GM21423 (cell line): ENCODE data around the gene PPFIA2.
A peak's percentile ranks its signal among the peaks of the same experiment; 100 is the strongest.

Source experiments
- ATAC-seq: cut with Tn5 transposase; IDR thresholded peaks from one replicate; pipeline ENCODE4 v1.9.1; 2021; ENCODE audit warnings: mild to moderate bottlenecking, moderate library complexity; ENCODE audit not compliant: unreplicated experiment

The PPFIA2 gene

DNA sequence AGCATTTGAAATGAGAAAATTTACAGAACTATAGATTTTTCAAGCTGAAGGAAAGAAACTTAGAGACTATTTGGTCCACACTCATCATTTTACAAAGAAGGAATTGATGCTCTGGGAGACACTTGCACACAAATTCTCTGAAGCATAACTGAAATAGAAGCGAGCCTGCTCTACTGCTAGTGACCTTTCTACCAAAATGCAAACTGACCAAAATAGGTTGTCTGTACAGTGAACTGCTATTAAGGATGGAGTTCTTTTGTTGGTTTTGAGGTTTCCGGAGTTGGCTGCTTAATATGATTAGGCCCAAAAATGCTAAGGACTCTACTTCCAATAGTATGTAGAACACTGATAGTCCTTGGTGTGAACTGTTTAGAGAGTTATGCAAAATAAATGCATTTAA, 194.9 kb downstream of the PPFIA2 start:
- no peak for ATAC-seq

DNA sequence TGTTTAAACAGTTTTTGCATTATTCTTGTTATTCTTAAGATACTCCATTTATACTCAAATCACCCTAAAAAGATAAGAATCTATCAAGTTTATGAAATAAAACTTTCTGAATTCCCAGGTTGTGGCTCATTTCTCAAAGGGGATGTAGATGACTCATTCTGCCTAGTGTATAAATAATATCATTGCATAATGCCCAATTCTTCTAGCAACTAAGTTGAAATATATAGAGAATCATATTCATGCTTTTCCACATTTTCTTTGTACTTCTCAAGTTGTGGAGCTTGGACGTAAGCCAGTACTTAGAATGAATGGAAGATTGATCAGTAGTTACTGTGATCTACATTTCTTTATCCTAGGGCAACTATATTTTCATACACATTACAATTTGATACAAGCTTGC, 201.1 kb downstream of the PPFIA2 start:
- ATAC-seq = no peak

DNA sequence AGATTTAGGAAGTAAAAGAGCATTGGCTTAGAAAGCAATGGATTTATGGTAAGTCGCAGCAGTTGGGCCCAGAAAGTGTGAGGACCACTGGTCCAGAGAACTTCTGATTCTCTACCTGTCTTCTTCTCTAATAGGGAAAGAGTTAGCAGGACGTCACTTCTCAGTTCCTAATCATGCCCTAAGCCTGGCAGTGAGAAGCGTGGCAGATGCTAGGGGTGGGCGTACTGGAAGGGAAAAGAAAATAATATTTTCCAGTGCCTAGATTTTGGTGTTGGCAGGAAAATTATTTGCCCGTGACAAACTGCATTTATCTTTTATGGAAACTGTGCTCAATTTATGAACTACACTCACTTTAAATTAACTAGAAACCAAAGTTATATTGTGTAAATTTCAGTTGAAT, 212.3 kb downstream of the PPFIA2 start:
- ATAC-seq = no peak

DNA sequence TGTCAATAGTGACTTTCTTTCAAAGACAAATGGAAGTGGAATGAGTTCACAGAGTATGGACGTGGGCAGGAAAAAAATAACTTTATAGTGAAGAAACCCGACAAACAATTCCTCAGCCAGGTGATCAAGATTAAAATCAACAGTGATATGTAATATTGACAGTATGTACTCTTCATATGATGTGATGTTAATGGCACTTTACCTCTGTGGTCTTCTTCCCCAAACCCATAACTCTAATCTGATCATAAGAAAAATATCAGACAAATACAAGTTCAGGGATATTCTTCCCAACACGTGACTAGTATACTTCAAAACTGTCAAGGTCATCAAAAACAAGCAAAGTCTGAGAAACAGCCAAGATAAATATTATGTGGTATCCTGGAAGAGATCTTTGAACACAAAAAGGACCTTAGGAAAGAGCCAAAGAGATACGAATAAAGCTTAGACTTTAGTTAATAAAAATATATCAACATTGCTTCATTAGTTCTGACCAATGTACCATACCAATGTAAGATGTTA, 215.5 kb downstream of the PPFIA2 start:
- no peak for ATAC-seq

DNA sequence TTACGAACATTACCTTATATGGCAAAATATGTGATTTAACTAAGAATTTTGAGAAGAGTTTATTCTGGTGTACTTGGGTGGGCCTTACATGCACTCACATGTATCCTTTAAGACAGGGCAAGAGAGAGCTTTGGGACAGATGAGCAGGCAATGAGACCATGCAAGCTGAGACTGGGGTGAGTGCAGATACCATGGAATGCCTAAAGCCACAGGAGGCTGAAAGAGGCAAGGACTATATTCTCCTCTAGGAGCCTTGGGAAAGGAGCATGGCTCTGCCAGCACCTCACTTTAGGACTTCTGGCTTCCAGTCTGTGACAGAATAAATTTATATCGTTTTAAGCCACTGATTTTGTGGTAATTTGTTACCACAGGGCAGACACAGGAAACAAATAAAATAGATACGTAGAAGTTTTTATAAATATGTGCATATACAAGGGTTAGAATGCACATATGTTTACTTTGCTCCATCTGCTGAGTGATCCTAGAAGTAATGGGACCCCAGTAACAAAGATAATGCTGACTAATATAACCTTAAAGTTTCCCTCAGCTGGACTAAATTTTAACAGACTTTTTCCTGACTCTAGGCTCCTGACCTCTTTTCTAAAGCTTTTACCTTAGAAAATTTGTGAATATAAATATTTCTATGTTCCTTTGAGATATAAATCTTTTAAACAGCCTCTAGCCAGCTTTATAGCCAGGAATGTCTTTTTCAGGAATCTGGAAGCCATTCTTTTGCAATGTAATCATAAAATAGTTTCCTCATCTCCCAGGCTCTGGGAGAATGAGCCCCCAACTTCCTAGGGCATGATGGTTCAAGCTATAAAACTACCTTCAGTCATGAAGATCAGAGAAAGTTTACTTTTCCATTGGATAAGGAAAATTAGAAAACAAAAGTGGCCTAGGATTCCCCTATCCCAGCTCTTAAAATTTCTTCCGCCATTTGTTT, 216.8 kb downstream of the PPFIA2 start:
- no peak for ATAC-seq

DNA sequence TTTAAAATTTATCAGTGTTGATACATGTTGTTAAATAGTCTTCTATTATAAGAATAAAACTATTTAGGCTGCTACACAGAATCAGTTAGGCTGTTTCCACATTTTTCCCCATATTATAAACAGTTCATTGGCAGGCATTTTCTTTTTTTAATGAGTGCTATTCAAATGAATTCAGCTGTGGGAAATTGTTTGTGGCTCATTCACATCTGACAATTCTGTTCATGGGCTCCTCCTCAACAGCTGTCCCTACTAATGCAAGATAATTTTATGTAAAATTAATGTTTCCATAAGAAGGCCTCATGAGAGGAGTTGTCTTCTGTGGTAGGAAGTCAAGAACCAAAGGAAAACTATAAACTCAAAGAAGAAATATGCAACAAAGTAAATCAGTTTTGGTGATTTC, 218.0 kb downstream of the PPFIA2 start:
- ATAC-seq = no peak

DNA sequence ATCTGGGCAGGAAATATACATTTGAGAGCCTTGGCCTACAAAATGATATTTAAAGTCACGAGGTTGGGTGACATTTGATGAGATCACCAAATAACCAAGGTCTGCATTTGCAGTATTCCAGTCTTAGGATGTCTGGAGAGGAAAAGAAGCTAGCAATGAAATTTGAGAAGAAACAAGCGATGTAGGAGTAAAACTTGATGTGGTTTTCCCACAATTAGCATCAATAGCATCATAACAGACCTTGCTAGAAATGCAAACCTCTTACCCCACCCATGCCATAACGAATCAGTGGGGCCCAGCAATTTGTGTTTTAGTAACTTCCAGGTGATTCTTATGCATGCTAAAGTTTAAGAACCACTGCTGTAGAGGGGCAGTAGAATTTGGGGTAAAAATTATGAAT, 219.9 kb downstream of the PPFIA2 start:
- no peak for ATAC-seq

DNA sequence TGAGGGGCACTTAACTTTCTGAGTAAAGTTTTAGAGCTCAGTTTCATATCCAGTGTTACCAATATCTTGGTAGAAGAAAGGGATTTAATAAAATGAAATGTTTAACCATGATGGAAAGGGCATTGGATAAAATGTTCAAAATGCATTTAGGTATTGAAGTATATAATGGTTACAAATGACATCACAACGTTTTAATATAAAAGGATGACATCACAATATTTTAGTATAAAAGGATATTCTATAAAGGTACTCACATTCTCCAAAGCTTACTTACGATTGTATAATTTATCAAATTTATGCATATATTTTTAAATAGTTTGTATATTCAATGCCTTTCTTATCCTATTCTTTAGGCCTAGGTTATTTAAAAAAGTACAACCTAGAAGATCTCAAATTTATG, 226.1 kb downstream of the PPFIA2 start:
- ATAC-seq = no peak

DNA sequence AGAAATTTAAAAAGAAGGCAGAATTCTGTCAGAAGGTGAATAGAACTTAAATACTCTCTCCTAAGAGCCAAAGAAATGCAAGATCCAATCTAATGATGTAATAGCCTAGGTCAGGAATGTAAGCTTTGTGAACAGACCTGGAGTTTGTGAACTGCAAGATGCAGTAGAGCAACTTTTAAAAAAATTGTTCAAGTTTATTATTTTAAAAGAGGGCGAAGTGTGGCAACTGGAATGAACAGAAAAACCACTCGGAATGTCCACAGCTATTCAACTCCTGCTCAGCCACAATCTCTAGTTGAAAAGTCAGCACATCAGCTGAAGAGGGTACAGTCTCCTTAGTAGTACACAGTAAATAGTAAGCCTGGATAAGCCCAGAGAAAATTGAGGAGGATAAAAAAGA, 228.8 kb downstream of the PPFIA2 start:
- no peak for ATAC-seq

DNA sequence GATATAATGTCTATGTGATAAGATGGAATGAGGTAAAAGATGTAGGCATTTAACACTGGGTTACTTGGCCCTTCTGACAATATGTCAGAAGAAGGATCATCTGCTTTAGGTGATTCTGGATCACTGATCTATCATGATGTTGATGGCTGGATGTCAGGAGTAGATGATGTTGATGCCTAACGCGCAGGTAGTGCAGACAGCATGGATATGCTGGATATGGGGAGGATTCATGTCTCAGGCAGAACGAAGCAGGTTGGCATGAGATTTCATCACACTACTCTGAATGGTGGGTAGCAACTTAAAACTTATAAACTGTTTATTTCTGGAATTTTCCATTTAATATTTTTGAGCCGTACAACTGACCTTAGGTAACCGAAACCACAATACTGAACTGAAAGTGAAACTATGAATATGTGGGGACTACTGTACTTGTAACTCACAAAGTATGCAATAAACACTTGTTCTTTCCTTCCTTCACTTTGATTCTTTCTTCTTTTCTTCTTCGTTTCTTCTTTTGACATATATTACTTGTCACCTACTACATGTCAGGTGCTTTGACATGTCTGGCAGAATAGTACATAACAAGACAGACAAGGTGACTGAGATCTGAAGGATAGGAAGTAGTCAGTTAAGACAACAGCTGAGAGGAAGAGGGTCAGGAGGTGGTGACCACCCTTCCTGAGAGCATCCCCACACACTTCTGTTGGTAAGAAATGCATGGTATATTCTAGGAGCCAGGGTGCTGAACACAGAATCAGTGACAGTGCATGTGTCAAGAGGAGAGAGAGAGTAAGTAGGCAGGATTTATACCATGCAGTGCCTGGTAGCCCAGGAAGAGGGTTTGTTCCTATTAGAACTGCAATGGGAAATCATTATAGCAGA, 238.8 kb downstream of the PPFIA2 start:
- peak; percentile 67 for ATAC-seq

DNA sequence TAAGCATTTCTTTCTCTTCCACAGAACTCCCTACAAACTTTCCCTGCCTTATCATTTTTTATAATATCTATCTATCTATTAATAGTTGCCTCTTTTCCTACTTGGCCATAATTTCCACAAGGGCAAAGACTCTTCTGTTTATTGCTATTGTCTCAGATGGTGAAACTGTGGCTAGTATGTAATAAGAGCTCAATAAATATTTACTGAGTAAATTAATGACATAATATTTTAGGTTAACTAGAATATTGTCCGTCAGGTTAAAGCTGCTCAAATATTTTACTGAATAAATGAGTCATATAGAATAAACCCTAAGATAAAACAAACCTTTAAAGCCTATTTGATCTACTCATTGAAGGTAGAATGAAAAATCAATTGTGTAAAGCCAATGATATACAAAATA, 240.5 kb downstream of the PPFIA2 start:
- ATAC-seq = no peak

DNA sequence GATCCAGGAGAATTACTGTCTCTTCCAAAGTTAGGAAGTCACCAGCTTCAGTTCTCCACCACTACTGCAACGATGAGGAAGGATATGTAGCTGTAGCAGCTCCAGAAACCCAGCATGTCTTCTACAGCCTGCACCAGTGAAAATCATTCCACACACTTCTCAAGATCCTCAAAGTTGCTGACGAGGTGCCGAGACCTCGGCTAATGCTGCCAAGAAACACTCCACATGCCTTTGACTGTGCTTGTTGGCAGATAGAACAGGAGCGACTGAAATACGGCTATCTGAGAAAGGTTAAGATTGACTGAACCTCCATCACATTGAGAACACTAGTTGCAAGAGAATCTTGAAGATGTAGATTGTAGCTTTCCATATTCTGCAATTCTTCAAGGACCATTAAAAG, 241.9 kb downstream of the PPFIA2 start:
- no peak for ATAC-seq

DNA sequence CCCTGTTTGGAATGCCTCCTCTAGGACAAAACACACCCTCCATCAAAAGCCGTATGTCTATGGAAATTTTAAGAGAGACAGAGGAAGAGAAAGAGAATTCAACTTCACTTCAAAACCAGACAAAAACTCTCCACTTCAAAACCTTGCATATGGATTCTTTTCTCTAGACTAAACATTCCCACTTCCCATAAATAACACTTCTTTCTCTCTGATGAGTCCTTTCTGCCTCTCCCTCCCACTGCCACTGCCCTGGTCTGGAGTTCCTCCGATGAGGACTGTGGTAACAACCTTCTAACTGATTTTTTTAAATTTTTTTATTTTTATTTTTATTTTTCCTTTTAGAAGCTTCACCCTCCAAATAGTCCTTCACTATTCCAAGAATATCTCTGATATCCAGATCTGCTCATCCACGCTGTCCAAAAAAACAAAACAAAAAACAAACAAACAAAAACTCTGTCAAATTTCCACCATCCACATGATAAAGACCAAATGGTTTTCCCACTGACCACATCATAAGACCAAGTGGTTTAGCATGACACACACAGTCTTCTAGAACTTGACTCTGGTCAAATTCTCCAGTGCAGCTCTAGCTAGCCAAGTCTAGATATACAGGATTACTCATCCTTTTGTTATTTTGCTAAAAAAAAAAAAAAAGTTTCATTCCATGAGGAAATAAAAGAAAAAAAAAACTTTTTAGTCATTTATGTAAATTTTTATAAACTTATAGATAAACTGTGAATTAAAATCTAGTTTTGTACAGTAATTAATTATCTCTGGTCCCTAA, 256.0 kb downstream of the PPFIA2 start:
- ATAC-seq = no peak

DNA sequence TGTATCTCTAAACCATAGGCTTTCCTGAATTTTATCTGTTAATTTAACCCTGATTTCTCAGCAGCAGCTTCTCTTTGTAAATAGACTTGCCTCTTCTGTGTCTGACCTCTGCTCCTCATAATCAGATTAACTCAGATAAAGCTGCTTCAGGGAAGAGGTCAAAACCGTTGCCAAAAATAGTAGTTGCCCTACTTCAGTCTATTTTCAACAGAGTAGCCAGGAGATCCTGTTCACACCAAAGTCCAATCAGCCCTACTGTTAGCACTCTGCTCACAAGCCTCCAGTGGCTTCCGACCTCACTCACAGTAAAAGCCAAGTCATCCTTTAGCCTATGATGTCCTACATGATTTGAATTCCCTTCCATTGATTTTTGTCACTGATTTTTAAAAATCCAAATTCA, 258.4 kb downstream of the PPFIA2 start:
- ATAC-seq = no peak

DNA sequence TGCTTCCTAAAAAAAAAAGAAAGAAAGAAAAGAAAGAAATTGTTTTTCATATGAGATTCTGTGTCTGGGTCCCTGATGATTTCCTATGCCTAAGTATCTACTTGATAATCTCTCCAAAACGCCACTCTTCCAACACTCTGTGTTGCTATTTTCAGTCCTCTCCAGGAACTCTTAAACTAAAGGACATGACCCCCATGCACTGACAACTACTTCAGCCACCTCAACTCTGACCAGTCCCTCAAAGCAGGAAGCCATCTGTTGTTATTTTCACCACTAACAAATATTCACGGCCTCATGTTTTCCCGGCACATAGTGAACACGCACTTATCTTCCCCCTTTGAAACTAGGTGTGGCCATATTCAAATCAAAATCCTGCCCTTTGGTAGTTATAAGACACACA, 259.3 kb downstream of the PPFIA2 start:
- no peak for ATAC-seq

DNA sequence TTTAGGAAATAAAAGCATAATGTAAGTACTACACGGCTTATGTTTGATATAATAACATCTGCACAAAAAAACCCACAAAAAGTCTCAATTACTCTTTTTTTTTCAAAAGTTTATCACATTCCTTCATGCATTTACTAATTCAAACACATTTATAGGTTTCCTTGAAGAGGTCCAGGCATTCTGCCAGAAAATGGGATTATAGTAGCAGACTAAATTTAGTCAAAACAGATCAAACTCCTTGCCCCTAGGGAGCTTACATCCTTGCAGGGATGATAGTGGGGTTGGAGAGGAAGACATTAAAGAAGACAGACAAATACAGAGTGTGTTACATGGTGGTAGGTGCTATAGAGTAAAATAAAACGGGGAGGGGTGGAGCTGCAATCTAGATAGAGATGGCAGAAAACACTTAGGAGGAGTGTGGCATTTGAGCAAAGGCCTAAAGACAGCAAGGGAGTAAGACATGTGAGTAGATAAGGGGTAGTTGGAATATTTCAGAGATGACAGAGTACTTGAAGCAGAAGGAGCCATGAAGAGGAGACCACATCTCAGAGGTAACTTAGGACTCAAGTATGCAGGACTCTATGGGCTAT, 266.9 kb downstream of the PPFIA2 start:
- ATAC-seq = no peak

DNA sequence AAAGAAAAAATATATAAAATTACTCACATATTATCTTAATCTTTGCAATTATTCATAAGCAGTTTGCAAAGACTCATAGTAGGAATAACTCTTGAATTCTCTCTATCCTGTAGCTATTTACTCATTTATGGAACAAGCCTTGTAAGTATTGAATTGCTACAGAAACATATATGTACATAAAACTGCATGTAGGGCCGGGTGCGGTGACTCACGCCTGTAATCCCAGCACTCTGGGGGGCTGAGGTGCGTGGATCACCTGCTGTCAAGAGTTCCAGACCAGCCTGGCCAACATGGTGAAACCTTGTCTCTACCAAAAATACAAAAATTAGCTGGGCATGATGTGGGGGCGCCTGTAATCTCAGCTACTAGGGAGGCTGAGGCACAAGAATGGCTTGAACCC, 286.2 kb downstream of the PPFIA2 start:
- no peak for ATAC-seq

DNA sequence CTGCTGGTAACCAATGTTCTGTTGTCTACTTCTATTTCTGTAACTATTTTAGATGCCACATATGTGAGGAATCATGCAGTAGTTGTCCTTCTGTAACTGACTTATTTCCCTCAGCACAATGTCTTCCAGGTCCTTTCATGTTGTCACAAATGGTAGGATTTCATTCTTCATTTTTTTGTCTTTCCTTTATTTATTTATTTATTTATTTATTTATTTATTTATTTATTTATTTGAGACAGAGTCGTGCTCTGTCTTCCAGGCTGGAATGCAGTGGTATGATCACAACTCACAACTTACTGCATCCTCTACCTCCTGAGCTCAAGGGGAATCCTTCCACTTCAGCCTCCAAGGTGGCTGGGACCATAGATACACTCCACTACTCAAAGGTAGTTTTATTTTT, 288.2 kb downstream of the PPFIA2 start:
- no peak for ATAC-seq

DNA sequence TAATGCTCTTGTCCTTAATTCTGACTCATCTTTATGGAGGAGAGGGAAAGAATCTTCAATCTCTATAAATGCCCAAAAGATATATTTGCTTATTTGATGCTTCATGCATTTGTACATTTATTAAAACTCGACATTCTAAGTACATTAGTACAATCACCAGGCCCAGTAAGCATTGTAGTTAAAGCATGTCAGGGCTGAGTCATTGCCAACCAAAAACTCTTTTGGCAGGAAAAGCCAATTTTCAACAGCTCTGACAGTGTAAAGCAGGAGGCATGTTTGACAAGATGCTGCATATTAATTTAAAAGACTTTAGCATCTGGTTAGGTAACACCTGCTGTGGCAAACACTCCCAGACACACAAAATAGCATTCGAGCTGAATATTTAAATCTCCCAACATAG, 290.9 kb downstream of the PPFIA2 start:
- no peak for ATAC-seq

DNA sequence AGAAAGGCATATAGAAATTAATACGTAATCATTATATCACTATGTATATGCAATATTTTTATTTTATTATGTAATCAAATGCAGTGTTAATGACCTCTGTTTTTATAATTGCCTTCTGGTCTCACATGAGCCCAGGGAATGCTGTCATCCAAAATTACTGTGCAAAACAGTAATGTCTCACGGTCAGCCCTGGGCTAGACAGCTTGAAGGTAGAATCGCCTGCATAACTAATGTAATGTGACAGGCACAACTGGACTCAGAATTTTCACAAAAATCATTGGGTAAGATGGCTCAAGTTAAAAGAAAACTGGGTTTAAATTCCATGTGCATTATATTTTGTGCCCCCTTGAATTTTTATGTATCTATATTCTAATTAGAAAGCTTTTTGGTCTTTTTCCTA, 293.3 kb downstream of the PPFIA2 start:
- no peak for ATAC-seq

DNA sequence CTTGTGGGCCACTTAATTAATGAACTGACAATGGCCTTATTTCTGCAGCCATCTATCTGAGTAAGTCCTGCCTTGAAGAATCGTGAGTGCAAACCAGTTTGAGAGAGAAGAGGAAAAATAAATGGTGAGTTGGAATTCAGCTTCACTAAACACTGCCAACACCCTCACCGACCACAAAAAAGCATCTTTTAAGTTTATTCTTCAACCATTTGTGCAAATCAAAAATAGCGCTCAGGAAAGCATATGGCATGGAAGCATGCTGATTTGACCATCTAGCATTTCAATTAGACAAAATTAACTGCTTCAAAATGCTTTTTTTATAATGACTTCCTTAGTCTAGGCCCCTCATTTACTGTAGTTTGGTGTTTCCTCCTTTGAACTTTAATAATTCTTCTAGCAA, 294.0 kb downstream of the PPFIA2 start:
- ATAC-seq = no peak
